Neuron (in vitro differentiated cells): ENCODE data around the gene OR9A4.

Source experiments
- H2AFZ ChIP-seq: one replicate; pipeline ENCODE4 v1.6.1; 2013; ENCODE audit warnings: low read depth, mild to moderate bottlenecking, inconsistent platforms, low read length, moderate library complexity
- H3K27me3 ChIP-seq: one replicate; pipeline ENCODE4 v1.6.1; 2013; ENCODE audit warnings: low read length; ENCODE audit not compliant: insufficient read depth
- H3K36me3 ChIP-seq: one replicate; pipeline ENCODE4 v1.6.1; 2013; ENCODE audit warnings: low read length; ENCODE audit not compliant: insufficient read depth
- H3K4me1 ChIP-seq: one replicate; pipeline ENCODE4 v1.6.1; 2013; ENCODE audit warnings: low read length; ENCODE audit not compliant: insufficient read depth
- H3K4me3 ChIP-seq: 2 replicates; pipeline ENCODE4 v1.5.1; 2013; ENCODE audit warnings: mild to moderate bottlenecking, low read length, moderate library complexity
- H3K9me3 ChIP-seq: one replicate; pipeline ENCODE4 v1.6.1; 2013; ENCODE audit warnings: low read length

Gene OR9A4

DNA sequence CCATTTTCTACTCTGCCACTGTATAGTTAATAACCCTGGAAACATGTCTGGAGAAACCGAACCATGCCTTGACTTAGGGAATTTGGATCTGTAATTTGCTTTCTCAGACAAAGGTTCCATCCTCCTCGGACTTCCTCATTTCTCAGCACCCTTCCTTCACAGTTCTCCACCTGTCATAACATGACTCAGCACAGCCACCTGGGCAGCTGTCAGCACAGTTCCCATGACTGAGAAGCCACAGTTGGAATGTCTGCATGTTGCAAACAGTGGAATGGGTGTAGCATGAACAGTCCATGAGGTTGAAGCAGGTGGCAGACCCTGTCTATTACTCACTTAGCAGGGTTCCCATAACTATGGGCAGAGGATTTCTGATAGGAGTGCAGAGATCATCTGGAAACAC lies 634 bp upstream of the OR9A4 start:
- H3K4me3 ChIP-seq = no peak overlapping the region
- no peaks in the 10 kb centered on the region for H3K4me1 ChIP-seq
- no peaks in the 10 kb centered on the region for H3K9me3 ChIP-seq
- H2AFZ ChIP-seq = no peak overlapping the region
- no peaks in the 10 kb centered on the region for H3K27me3 ChIP-seq
- H3K36me3 ChIP-seq = no peaks in the 10 kb centered on the region

DNA sequence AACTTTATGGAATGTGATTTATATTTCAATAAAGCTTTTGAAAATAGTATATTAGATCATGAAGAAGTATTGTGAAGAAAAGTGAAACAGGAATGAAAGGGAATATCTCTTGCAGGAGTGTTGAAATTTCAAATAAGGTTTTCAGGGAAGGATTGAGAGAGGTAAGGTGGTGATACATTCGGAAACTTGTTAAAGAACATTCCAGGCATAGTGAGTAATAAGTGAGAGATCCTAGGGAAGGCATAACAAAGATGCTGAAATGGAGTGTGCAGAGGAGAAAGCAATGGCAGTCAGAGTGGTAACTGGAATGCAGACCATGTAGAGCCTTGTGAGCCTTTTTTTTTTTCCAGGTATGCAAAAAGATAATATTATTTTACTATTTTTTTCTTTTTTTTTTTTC lies 4.1 kb downstream of the OR9A4 start:
- Histone ChIP-seq H3K36me3 (no peaks in the 10 kb centered on the region), H2AFZ (no peak overlapping the region), H3K9me3 (no peaks in the 10 kb centered on the region), H3K4me3 (no peak overlapping the region), H3K4me1 (no peaks in the 10 kb centered on the region), H3K27me3 (no peaks in the 10 kb centered on the region)

DNA sequence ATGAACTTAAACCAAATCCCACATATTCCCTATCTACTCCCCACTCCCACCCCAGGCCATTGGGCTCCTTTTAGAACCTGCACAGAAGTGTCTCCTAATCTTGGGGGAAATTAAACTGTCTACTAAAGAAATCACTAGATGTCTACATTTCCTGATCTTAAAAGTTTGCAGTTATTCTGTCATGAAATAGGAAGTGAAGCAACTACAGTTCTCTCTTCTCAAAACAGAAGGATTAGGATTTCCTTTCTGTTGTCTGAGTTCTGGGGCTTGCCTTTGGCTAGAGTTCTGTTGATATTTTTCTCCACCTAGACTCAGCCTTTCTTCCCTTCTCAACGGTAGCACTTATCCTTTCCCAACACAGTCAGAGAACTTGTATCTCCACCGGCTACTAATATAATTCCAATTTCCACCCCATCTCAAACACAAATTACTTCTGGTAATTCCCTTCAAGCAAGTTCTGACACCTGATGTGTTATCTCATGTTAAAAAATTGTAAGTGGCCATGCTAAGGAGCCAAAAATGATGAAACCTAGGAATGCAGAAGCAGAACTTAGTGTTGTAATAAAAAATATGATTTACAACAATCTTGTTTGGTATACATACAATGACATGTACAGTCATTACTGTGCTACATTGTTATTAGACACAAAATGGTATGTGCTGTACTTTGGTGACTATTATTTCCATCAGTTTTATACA lies 12.1 kb downstream of the OR9A4 start:
- Histone ChIP-seq H3K36me3 (no peaks in the 10 kb centered on the region), H3K9me3 (no peaks in the 10 kb centered on the region), H3K4me1 (no peaks in the 10 kb centered on the region), H3K27me3 (no peaks in the 10 kb centered on the region), H2AFZ (no peak overlapping the region), H3K4me3 (no peak overlapping the region)

DNA sequence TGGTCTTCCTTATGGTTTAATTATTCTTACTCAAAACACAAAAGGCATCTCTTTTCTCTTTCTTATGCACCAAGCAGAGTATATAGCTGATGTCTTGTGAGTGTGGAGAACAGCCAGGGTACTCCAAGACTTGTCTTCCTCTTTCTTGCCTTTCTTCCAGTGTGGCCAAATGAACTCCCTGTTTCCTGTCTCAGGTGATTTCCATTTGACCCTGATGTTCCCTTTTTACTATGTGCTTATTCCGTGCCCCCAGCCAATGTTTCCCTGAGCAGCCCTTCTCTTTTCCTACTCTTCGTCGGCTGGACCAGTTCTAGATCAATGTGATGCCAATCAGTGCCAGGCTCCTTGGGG lies 12.6 kb downstream of the OR9A4 start:
- Histone ChIP-seq H3K9me3 (no peaks in the 10 kb centered on the region), H2AFZ (no peak overlapping the region), H3K36me3 (no peaks in the 10 kb centered on the region), H3K27me3 (no peaks in the 10 kb centered on the region), H3K4me1 (no peaks in the 10 kb centered on the region), H3K4me3 (no peak overlapping the region)

DNA sequence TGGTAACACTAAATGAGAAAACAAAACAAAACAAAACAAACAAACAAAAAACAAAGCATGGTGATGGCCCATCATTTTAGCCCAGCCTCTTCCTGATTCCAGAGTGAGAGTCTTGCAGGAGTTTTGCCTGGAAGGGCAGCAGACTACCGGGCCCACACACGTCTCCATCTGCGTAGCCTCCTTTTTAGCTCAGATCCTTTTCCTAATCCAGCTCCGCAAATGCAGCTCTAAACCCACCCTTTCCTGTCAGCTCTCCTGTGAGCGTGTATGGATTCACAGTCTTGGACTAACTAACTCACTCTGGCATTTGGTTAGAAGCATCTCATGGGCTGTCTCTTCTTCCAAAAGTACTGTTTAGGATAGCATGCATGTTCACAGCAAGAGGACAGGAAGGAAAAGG lies 14.0 kb downstream of the OR9A4 start:
- Histone ChIP-seq H3K4me3 (no peak overlapping the region), H3K27me3 (no peaks in the 10 kb centered on the region), H2AFZ (no peak overlapping the region), H3K9me3 (no peaks in the 10 kb centered on the region), H3K4me1 (no peaks in the 10 kb centered on the region), H3K36me3 (no peaks in the 10 kb centered on the region)

DNA sequence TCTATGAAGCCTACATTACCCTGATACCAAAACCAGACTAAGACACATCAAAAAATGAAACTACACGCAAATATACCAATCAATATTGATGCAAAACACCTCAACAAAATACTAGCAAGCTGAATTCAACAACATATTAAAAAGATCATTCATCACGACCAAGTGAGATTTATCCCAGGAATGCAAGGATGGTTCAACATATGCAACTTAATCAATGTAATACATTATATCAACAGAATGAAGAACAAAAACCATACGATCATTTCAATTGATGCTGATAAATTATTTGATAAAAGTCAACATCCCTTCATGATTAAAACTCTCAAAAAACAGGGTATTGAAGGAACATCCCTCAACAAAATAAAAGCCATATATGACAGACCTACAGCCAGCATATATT lies 24.9 kb downstream of the OR9A4 start:
- Histone ChIP-seq H3K27me3 (no peaks in the 10 kb centered on the region), H3K9me3 (no peaks in the 10 kb centered on the region), H2AFZ (no peak overlapping the region), H3K36me3 (no peaks in the 10 kb centered on the region), H3K4me3 (no peak overlapping the region), H3K4me1 (no peaks in the 10 kb centered on the region)

DNA sequence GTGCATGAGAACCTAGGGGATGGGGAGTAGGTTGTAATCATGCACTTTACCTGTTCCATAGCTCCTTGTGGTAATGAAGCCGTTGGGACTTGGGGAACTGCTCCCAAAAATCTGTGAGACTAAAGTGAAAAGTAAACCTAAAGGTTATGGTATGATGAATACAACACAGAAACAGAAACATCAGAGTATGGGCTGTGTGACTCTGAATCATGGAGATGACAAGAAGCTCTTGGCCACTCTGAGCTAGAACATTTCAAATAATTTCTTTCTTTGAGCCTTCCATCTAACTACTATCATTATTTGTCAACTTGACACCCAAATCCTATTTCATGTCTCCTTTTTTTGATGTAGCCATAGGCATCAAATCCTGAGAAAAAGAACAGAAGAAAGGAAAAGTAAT lies 27.6 kb downstream of the OR9A4 start:
- Histone ChIP-seq H3K4me1 (no peaks in the 10 kb centered on the region), H3K9me3 (no peaks in the 10 kb centered on the region), H2AFZ (no peak overlapping the region), H3K4me3 (no peak overlapping the region), H3K27me3 (no peaks in the 10 kb centered on the region), H3K36me3 (no peaks in the 10 kb centered on the region)

DNA sequence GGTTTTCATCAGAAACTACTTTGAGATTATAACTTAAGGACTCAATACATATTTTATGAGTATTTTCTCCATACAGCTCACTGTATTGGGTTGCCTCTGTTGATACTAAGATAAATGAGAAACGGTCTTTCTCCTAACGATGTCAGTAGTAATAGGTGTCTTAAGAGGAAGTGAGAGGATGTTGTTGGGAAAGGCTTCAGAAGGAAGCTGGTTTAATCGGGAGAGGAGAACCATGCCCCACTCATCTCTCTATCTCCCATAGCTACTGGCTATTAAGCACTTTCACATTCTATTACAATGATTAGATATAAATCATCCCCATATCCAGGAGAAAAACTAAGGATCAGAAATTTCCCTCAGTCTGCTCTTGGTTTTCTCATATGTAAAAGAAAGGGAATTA lies 28.6 kb downstream of the OR9A4 start:
- Histone ChIP-seq H3K27me3 (no peaks in the 10 kb centered on the region), H3K9me3 (no peaks in the 10 kb centered on the region), H2AFZ (no peak overlapping the region), H3K4me1 (no peaks in the 10 kb centered on the region), H3K36me3 (no peaks in the 10 kb centered on the region), H3K4me3 (no peak overlapping the region)

DNA sequence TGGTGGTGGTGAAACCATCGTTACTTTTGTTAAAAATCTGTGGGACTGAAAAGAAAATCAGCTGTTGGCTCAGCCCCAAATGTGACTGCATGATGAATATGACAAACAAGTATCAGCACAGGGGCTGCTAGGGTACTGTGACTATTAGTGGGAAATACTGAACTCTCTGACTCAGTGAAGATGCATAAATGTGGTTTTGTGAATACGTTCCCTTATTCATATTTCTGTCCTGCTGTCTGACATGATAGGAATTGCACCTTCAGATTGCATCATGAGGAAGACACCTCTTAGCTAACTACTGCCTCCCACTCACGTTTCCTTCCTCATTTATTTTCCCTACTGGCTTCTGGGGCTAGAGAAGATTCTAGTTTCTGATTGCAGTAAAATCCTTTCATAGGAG lies 29.2 kb downstream of the OR9A4 start:
- Histone ChIP-seq H3K9me3 (no peaks in the 10 kb centered on the region), H3K36me3 (no peaks in the 10 kb centered on the region), H3K27me3 (no peaks in the 10 kb centered on the region), H2AFZ (no peak overlapping the region), H3K4me3 (no peak overlapping the region), H3K4me1 (no peaks in the 10 kb centered on the region)

DNA sequence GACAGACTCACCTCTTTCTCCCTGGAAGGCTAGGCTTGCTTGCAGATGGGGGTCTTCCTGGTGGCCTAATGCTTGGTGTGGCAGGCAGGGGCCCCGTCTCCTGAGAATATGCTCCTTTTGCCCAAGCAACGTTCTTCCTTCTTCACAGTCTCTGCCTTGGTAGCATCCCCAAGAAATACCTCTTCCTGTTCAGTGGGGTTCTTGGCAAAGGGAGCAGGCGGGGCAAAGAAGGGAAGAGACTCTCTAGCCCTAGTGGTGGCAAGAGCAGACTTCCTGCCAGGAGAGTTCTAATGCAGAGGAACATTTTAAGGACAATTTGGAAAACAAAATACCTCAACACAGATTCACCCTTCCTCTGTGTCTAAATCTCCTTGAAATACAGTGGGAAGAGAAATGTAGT lies 30.6 kb downstream of the OR9A4 start, which contains the start of gene CLEC5A:
TSS of gene CLEC5A (minus strand) at position 179 of the 400 bp plus-strand sequence. CDS start 682 bp downstream, outside the sequence.
- Histone ChIP-seq H3K9me3 (no peaks in the 10 kb centered on the region), H3K4me1 (no peaks in the 10 kb centered on the region), H2AFZ (no peak within 1 kb of the TSS), H3K4me3 (no peak within 1 kb of the TSS), H3K36me3 (no peaks in the 10 kb centered on the region), H3K27me3 (no peaks in the 10 kb centered on the region)

DNA sequence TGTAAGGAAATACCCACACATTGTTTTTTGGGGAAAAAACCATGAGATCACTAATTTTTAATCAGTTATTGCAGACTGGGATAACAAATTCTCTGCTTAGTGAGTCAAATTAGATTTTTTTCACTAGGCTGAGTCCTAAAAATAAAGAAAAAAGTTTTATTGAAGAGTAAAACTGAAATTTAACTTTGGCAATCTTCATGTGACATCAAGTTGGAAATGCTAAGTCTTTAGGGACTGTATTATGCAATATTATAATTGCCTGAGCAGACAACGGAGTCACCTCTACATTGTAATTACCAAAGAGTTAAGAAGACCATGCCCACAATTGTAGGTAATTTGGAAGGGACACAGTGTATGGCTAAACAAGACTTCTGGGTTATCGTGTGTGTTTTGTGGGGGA lies 32.8 kb downstream of the OR9A4 start:
- Histone ChIP-seq H3K4me1 (no peaks in the 10 kb centered on the region), H3K36me3 (no peaks in the 10 kb centered on the region), H3K9me3 (no peaks in the 10 kb centered on the region), H2AFZ (no peak overlapping the region), H3K27me3 (no peaks in the 10 kb centered on the region), H3K4me3 (no peak overlapping the region)

DNA sequence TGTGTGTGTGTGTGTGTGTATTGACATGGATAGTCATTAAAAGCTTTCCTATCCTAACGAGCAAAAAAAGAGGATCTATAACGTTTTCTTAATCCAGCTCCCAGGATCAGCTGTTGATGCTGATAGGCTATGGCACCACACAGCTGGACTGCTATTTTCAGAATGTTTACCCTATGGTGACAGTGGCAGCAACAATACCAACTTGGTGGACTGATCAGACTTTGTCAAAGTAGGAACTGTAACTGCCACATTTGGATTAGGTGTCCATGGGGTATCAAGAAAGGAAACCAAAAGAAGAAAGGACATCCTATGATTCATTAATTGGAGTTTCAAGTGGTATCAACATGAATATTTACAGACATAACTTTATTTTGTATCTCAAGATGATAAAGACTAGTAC lies 33.3 kb downstream of the OR9A4 start:
- no peaks in the 10 kb centered on the region for H3K9me3 ChIP-seq
- no peaks in the 10 kb centered on the region for H3K4me1 ChIP-seq
- H3K27me3 ChIP-seq = no peaks in the 10 kb centered on the region
- no peak overlapping the region for H3K4me3 ChIP-seq
- no peak overlapping the region for H2AFZ ChIP-seq
- H3K36me3 ChIP-seq = no peaks in the 10 kb centered on the region

DNA sequence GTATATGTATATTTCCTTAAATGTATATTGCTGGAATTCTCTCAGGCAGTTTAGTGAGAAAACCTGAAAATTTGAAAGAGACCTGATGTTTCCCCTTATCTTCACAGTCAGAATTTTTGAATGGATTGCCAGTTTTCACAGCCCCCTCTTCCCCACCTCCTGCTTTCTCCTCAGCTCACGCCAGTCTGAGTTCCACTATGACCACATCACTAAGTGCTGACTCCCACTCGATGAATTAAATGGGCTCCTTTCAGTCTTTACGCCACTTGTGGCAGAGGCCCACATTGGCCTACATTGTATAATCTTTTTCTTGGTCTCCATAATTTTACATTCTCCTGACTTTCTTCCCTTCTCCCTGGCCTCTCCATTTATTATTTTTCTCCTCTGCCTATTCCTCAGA lies 33.7 kb downstream of the OR9A4 start:
- H3K9me3 ChIP-seq = no peaks in the 10 kb centered on the region
- H3K4me1 ChIP-seq = no peaks in the 10 kb centered on the region
- H3K36me3 ChIP-seq = no peaks in the 10 kb centered on the region
- no peak overlapping the region for H3K4me3 ChIP-seq
- H2AFZ ChIP-seq = no peak overlapping the region
- H3K27me3 ChIP-seq = no peaks in the 10 kb centered on the region

DNA sequence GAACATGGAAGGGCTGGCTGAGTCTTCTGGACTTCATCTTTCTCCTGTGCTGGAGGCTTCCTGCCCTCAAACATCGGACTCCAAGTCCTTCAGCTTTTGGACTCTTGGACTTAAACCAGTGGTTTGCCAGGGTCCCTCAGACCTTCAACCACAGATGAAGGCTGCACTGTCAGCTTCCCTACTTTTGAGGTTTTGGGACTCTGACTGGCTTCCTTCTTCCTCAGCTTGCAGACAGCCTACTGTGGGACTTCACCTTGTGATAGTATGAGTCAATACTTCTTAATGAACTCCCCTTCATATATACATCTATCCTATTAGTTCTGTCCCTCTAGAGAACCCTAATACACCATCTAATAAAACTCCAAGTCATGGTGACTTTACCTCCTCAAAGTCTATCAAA lies 34.6 kb downstream of the OR9A4 start:
- Histone ChIP-seq H3K27me3 (no peaks in the 10 kb centered on the region), H2AFZ (no peak overlapping the region), H3K36me3 (no peaks in the 10 kb centered on the region), H3K4me3 (no peak overlapping the region), H3K9me3 (no peaks in the 10 kb centered on the region), H3K4me1 (no peaks in the 10 kb centered on the region)
